ENCODE data around the gene SPECC1L.

Gene SPECC1L

GRCh38 chr22:24430431-24431308, 160.0 kb downstream of the SPECC1L start:
- H3K27ac ChIP-seq (ENCODE audit: low read length) = no peak overlapping the region

GRCh38 chr22:24431309-24432034, 160.8 kb downstream of the SPECC1L start:
- H3K9me3 ChIP-seq (ENCODE audit: insufficient read depth, low read depth, low read length) = no peaks in the 10 kb centered on the region
- H3K36me3 ChIP-seq (ENCODE audit: insufficient read depth, low read depth, low read length) = no peaks in the 10 kb centered on the region
- H3K27ac ChIP-seq (ENCODE audit: low read length) = no peak overlapping the region
- peaks cover 7% of the 10 kb centered on the region; the same call in 1 of the 2 replicates for H3K4me1 ChIP-seq (ENCODE audit: insufficient read depth, low read length)
- no peak overlapping the region for H3K4me3 ChIP-seq (ENCODE audit: low read length)
- H3K9ac ChIP-seq (ENCODE audit: low read depth, low read length) = no peak overlapping the region
- peaks cover 5% of the 10 kb centered on the region; the same call in 1 of the 2 replicates for H3K27me3 ChIP-seq (ENCODE audit: insufficient read depth, low read length)

More at GRCh38 chr22:24430431-24431308, 160.0 kb downstream of the SPECC1L start:
- no peak overlapping the region for H3K9ac ChIP-seq (ENCODE audit: low read depth, low read length)
- no peaks in the 10 kb centered on the region for H3K36me3 ChIP-seq (ENCODE audit: insufficient read depth, low read depth, low read length)
- H3K4me1 ChIP-seq (ENCODE audit: insufficient read depth, low read length) = peaks cover 7% of the 10 kb centered on the region; the same call in 1 of the 2 replicates
- H3K27me3 ChIP-seq (ENCODE audit: insufficient read depth, low read length) = peaks cover 13% of the 10 kb centered on the region
- H3K9me3 ChIP-seq (ENCODE audit: insufficient read depth, low read depth, low read length) = no peaks in the 10 kb centered on the region
- no peak overlapping the region for H3K4me3 ChIP-seq (ENCODE audit: low read length)

- Histone ChIP-seq H3K4me1 (ENCODE audit: insufficient read depth, low read length) (peaks cover 7% of the 10 kb centered on the region; the same call in 1 of the 2 replicates), H3K9me3 (ENCODE audit: insufficient read depth, low read depth, low read length) (no peaks in the 10 kb centered on the region), H3K36me3 (ENCODE audit: insufficient read depth, low read depth, low read length) (no peaks in the 10 kb centered on the region), H3K27me3 (ENCODE audit: insufficient read depth, low read length) (no peaks in the 10 kb centered on the region), H3K4me3 (ENCODE audit: low read length) (no peak overlapping the region), H3K27ac (ENCODE audit: low read length) (no peak overlapping the region), H3K9ac (ENCODE audit: low read depth, low read length) (no peak overlapping the region)
Measured at GRCh38 chr22:24432059-24432853, 161.6 kb downstream of the SPECC1L start.

GRCh38 chr22:24433001-24433827, 162.6 kb downstream of the SPECC1L start:
- Histone ChIP-seq H3K27ac (ENCODE audit: low read length) (no peak overlapping the region), H3K4me3 (ENCODE audit: low read length) (no peak overlapping the region), H3K4me1 (ENCODE audit: insufficient read depth, low read length) (peaks cover 7% of the 10 kb centered on the region; the same call in 1 of the 2 replicates)

GRCh38 chr22:24433828-24434470, 163.3 kb downstream of the SPECC1L start:
- H3K4me1 ChIP-seq (ENCODE audit: insufficient read depth, low read length) = peaks cover 2% of the 10 kb centered on the region; the same call in 1 of the 2 replicates
- no peaks in the 10 kb centered on the region for H3K36me3 ChIP-seq (ENCODE audit: insufficient read depth, low read depth, low read length)
- H3K4me3 ChIP-seq (ENCODE audit: low read length) = no peak overlapping the region
- no peak overlapping the region for H3K27ac ChIP-seq (ENCODE audit: low read length)
- H3K9me3 ChIP-seq (ENCODE audit: insufficient read depth, low read depth, low read length) = no peaks in the 10 kb centered on the region
- H3K27me3 ChIP-seq (ENCODE audit: insufficient read depth, low read length) = no peaks in the 10 kb centered on the region
- no peak overlapping the region for H3K9ac ChIP-seq (ENCODE audit: low read depth, low read length)

More at GRCh38 chr22:24433001-24433827, 162.6 kb downstream of the SPECC1L start:
- H3K9ac ChIP-seq (ENCODE audit: low read depth, low read length) = no peak overlapping the region
- no peaks in the 10 kb centered on the region for H3K9me3 ChIP-seq (ENCODE audit: insufficient read depth, low read depth, low read length)
- H3K27me3 ChIP-seq (ENCODE audit: insufficient read depth, low read length) = no peaks in the 10 kb centered on the region
- no peaks in the 10 kb centered on the region for H3K36me3 ChIP-seq (ENCODE audit: insufficient read depth, low read depth, low read length)

- Histone ChIP-seq H3K36me3 (ENCODE audit: insufficient read depth, low read depth, low read length) (no peaks in the 10 kb centered on the region), H3K27ac (ENCODE audit: low read length) (no peak overlapping the region), H3K27me3 (ENCODE audit: insufficient read depth, low read length) (no peaks in the 10 kb centered on the region), H3K9me3 (ENCODE audit: insufficient read depth, low read depth, low read length) (no peaks in the 10 kb centered on the region), H3K4me1 (ENCODE audit: insufficient read depth, low read length) (no peaks in the 10 kb centered on the region), H3K4me3 (ENCODE audit: low read length) (no peak overlapping the region), H3K9ac (ENCODE audit: low read depth, low read length) (no peak overlapping the region)
Measured at GRCh38 chr22:24434471-24435322, 164.1 kb downstream of the SPECC1L start.

GRCh38 chr22:24435323-24435645, 164.7 kb downstream of the SPECC1L start:
- Histone ChIP-seq H3K9ac (ENCODE audit: low read depth, low read length) (no peak overlapping the region), H3K36me3 (ENCODE audit: insufficient read depth, low read depth, low read length) (no peaks in the 10 kb centered on the region), H3K27ac (ENCODE audit: low read length) (no peak overlapping the region), H3K4me3 (ENCODE audit: low read length) (no peak overlapping the region), H3K27me3 (ENCODE audit: insufficient read depth, low read length) (no peaks in the 10 kb centered on the region), H3K4me1 (ENCODE audit: insufficient read depth, low read length) (no peaks in the 10 kb centered on the region), H3K9me3 (ENCODE audit: insufficient read depth, low read depth, low read length) (no peaks in the 10 kb centered on the region)

- Histone ChIP-seq H3K27ac (ENCODE audit: low read length) (no peak overlapping the region), H3K36me3 (ENCODE audit: insufficient read depth, low read depth, low read length) (no peaks in the 10 kb centered on the region), H3K4me3 (ENCODE audit: low read length) (no peak overlapping the region), H3K27me3 (ENCODE audit: insufficient read depth, low read length) (no peaks in the 10 kb centered on the region), H3K9ac (ENCODE audit: low read depth, low read length) (no peak overlapping the region), H3K9me3 (ENCODE audit: insufficient read depth, low read depth, low read length) (no peaks in the 10 kb centered on the region), H3K4me1 (ENCODE audit: insufficient read depth, low read length) (no peaks in the 10 kb centered on the region)
Measured at GRCh38 chr22:24435861-24436371, 165.3 kb downstream of the SPECC1L start.

- Histone ChIP-seq H3K36me3 (ENCODE audit: insufficient read depth, low read depth, low read length) (no peaks in the 10 kb centered on the region), H3K27me3 (ENCODE audit: insufficient read depth, low read length) (no peaks in the 10 kb centered on the region), H3K4me1 (ENCODE audit: insufficient read depth, low read length) (no peaks in the 10 kb centered on the region), H3K4me3 (ENCODE audit: low read length) (no peak overlapping the region), H3K9ac (ENCODE audit: low read depth, low read length) (no peak overlapping the region), H3K27ac (ENCODE audit: low read length) (no peak overlapping the region), H3K9me3 (ENCODE audit: insufficient read depth, low read depth, low read length) (no peaks in the 10 kb centered on the region)
Measured at GRCh38 chr22:24436553-24436952, 165.9 kb downstream of the SPECC1L start.

- Histone ChIP-seq H3K9me3 (ENCODE audit: insufficient read depth, low read depth, low read length) (no peaks in the 10 kb centered on the region), H3K36me3 (ENCODE audit: insufficient read depth, low read depth, low read length) (no peaks in the 10 kb centered on the region), H3K27me3 (ENCODE audit: insufficient read depth, low read length) (no peaks in the 10 kb centered on the region), H3K4me3 (ENCODE audit: low read length) (no peak overlapping the region), H3K9ac (ENCODE audit: low read depth, low read length) (no peak overlapping the region), H3K27ac (ENCODE audit: low read length) (no peak overlapping the region), H3K4me1 (ENCODE audit: insufficient read depth, low read length) (no peaks in the 10 kb centered on the region)
Measured at GRCh38 chr22:24437091-24437490, 166.5 kb downstream of the SPECC1L start.
